OCI-LY3 (cell line): ENCODE data around the gene CKS2.

ENCODE experiments used
- H2AFZ ChIP-seq: fragments of 200-600, 300-600 bp; shearing (Covaris generic); 2 replicates; pipeline ENCODE4 v1.6.0; 2014; ENCODE audit warnings: antibody characterized with exemption, low read depth, low read length
- H3K27ac ChIP-seq: fragments of 200-600, 300-600 bp; sonication (generic); 2 replicates; pipeline ENCODE4 v1.5.1; 2014; ENCODE audit warnings: mild to moderate bottlenecking, low read length, moderate library complexity, mixed read lengths
- H3K27me3 ChIP-seq: fragments of 200-600, 300-600 bp; sonication (generic); 2 replicates; pipeline ENCODE4 v1.6.1; 2014; ENCODE audit warnings: low read depth, low read length, mixed read lengths
- H3K36me3 ChIP-seq: fragments of 200-600, 300-600 bp; sonication (generic); replicated peaks from 2 replicates; pipeline ENCODE3; 2014; ENCODE audit warnings: low read depth, low read length, mixed read lengths
- H3K4me1 ChIP-seq: fragments of 300-600, 200-600 bp; sonication (generic); 2 replicates; pipeline ENCODE4 v1.6.1; 2014; ENCODE audit warnings: low read length, mixed read lengths
- H3K4me2 ChIP-seq: fragments of 200-600, 300-600 bp; sonication (generic); 2 replicates; pipeline ENCODE4 v1.6.1; 2014; ENCODE audit warnings: low read length, mixed read lengths
- H3K4me3 ChIP-seq: fragments of 300-600, 200-600 bp; sonication (generic); 2 replicates; pipeline ENCODE4 v1.5.1; 2014; ENCODE audit warnings: antibody characterized with exemption, mild to moderate bottlenecking, low read length, moderate library complexity
- H3K79me2 ChIP-seq: fragments of 300-600, 200-600 bp; shearing (Covaris generic); 2 replicates; pipeline ENCODE4 v1.6.1; 2014; ENCODE audit warnings: mild to moderate bottlenecking, low read length, mixed read lengths
- H3K9ac ChIP-seq: fragments of 300-600, 200-600 bp; shearing (Covaris generic); 2 replicates; pipeline ENCODE4 v1.6.0; 2014; ENCODE audit warnings: mild to moderate bottlenecking, low read length, moderate library complexity
- H3K9me3 ChIP-seq: fragments of 200-600, 300-600 bp; shearing (Covaris generic); 2 replicates; pipeline ENCODE4 v1.6.1; 2014; ENCODE audit warnings: low read length, mixed read lengths; ENCODE audit not compliant: insufficient read depth
- H4K20me1 ChIP-seq: fragments of 200-600, 300-600 bp; sonication (generic); 2 replicates; pipeline ENCODE4 v1.6.1; 2016; ENCODE audit warnings: low read length, mixed read lengths; ENCODE audit not compliant: insufficient read depth
- CTCF ChIP-seq: fragments of 200-600, 300-600 bp; sonication (generic); IDR thresholded peaks from 2 replicates; pipeline ENCODE4 v1.5.1; 2014; ENCODE audit warnings: antibody characterized with exemption, low read length, low read depth
- EZH2phosphoT487 ChIP-seq: fragments of 200-600 bp; shearing (Covaris generic); IDR thresholded peaks from 2 replicates; pipeline ENCODE4 v1.6.1; 2018; ENCODE audit warnings: antibody characterized with exemption, mixed run types, low read depth

Gene CKS2

GRCh38 chr9:89312222-89312571 lies 1.2 kb downstream of the CKS2 start:
- no peak overlapping the region for H2AFZ ChIP-seq
- H3K9ac ChIP-seq = peak overlapping the region; percentile 88
- peak overlapping the region; percentile 67 for H3K27ac ChIP-seq
- H3K27me3 ChIP-seq = no peaks in the 10 kb centered on the region
- H3K4me3 ChIP-seq = peak overlapping the region; percentile 84
- H4K20me1 ChIP-seq = peaks cover 36% of the 10 kb centered on the region
- H3K4me1 ChIP-seq = peaks cover 51% of the 10 kb centered on the region
- H3K4me2 ChIP-seq = peak overlapping the region; percentile 93
- H3K9me3 ChIP-seq = no peaks in the 10 kb centered on the region
- no peak for TF ChIP-seq CTCF
- TF ChIP-seq EZH2phosphoT487 = no peak
- H3K79me2 ChIP-seq = peaks cover 77% of the 10 kb centered on the region
- H3K36me3 ChIP-seq = peaks cover 55% of the 10 kb centered on the region

DNA sequence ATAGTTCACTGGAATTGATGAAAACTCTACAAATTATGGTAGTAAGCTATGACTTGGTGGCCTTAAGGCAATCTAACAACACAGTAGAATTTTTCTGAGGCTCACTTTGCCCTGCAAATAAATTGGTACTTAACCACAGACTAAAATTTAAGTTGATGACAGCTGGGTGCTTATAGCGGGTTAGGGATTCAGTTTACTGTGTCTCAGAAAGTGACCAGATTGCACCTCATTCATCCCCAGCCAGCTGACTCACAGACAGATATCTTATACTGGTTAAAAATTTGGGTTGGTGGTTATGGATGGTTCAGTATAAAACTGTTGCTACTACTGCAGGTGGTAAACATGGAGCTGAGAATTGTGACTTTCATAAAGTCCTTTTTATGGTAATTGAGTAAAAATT lies 2.8 kb downstream of the CKS2 start:
- Histone ChIP-seq H3K4me3 (peak overlapping the region; percentile 84), H2AFZ (no peak overlapping the region), H3K9ac (peak overlapping the region; percentile 88), H3K36me3 (peaks cover 57% of the 10 kb centered on the region), H3K79me2 (peaks cover 86% of the 10 kb centered on the region), H4K20me1 (peaks cover 36% of the 10 kb centered on the region), H3K4me2 (peak overlapping the region; percentile 93), H3K9me3 (no peaks in the 10 kb centered on the region), H3K27me3 (no peaks in the 10 kb centered on the region), H3K27ac (peak overlapping the region; percentile 67), H3K4me1 (peaks cover 58% of the 10 kb centered on the region)
- TF ChIP-seq EZH2phosphoT487 = no peak
- no peak for TF ChIP-seq CTCF

DNA sequence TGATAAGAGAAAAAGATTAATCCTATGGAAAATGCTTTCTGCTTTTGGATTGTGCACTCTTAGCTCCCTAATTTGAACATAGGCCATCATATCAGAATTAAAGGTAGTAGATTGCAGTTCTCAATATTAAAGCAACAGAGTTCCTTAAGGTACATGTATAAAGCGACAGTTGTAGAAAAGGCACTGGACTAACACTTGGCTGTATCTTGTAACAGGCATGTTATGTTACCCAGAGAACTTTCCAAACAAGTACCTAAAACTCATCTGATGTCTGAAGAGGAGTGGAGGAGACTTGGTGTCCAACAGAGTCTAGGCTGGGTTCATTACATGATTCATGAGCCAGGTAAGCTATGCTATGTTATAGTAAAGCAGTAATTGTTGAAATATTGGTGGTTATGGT lies 4.0 kb downstream of the CKS2 start:
- H3K27me3 ChIP-seq = no peaks in the 10 kb centered on the region
- H3K79me2 ChIP-seq = peaks cover 88% of the 10 kb centered on the region
- no peaks in the 10 kb centered on the region for H3K9me3 ChIP-seq
- H4K20me1 ChIP-seq = peaks cover 36% of the 10 kb centered on the region
- TF ChIP-seq CTCF (no peak), EZH2phosphoT487 (no peak)
- H3K27ac ChIP-seq = peak overlapping the region; percentile 67
- H3K4me1 ChIP-seq = peaks cover 56% of the 10 kb centered on the region
- peak overlapping the region; percentile 93 for H3K4me2 ChIP-seq
- peak overlapping the region; percentile 84 for H3K4me3 ChIP-seq
- H3K36me3 ChIP-seq = peaks cover 57% of the 10 kb centered on the region
- H2AFZ ChIP-seq = no peak overlapping the region
- H3K9ac ChIP-seq = peak overlapping the region; percentile 88; the same call in 1 of the 2 replicates

DNA sequence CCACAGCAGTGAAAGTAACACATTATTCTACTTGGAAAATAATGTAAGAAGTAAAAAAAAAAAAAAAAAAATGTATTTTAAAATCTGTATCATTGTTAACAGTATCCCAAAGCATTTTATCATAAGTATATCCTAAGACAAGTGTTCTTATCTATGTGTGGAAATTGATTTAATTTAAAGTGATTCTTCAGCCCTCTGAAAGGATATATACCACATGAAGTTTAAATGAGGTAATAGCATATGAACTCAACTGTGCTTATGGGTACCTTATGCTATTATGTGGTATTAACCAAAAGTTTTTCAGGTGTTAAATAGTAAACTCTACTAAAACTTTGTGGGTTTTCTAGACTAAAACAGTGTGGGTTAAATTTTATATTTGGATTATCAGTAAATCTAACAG lies 4.5 kb downstream of the CKS2 start:
- no peak for TF ChIP-seq EZH2phosphoT487
- no peak for TF ChIP-seq CTCF
- Histone ChIP-seq H3K9me3 (no peaks in the 10 kb centered on the region), H3K27me3 (no peaks in the 10 kb centered on the region), H3K27ac (peak overlapping the region; percentile 4), H3K9ac (no peak overlapping the region), H3K4me1 (peaks cover 62% of the 10 kb centered on the region), H2AFZ (no peak overlapping the region), H4K20me1 (peaks cover 36% of the 10 kb centered on the region), H3K4me3 (no peak overlapping the region), H3K4me2 (peak overlapping the region; percentile 15; the same call in 1 of the 2 replicates), H3K36me3 (peaks cover 57% of the 10 kb centered on the region), H3K79me2 (peaks cover 88% of the 10 kb centered on the region)
